Immature natural killer cell (primary cell): ENCODE measurements around the gene THSD4. TPM values are rescaled to one million over a fixed set of nuclear protein-coding genes. Genes with fewer than 3 reads are reported as not detected.
"Not testable (repeated sequence)": the region's sequence is repeated elsewhere in the genome, so short reads cannot be mapped to it uniquely, and the experiment has no call there.

ENCODE experiments used
- DNase-seq, 3 donors: peaks; one replicate each; pipeline ENCODE4 v3.0.0; 2022; ENCODE audit warnings: mixed read lengths in 1 of 3
- H3K27ac Mint-ChIP-seq, 6 donors: one replicate each; pipeline ENCODE4 v1.8.0; 2020; ENCODE audit warnings: mixed read lengths in 6 of 6, mild to moderate bottlenecking in 5 of 6, inconsistent platforms in 4 of 6, moderate library complexity in 3 of 6
- H3K27me3 Mint-ChIP-seq, 3 donors: one replicate each; pipeline ENCODE4 v1.8.0; 2020 to 2021; ENCODE audit warnings: low read depth in 3 of 3, mild to moderate bottlenecking in 3 of 3, mixed read lengths in 3 of 3, moderate library complexity in 3 of 3, inconsistent platforms in 1 of 3
- H3K36me3 Mint-ChIP-seq, 3 donors: one replicate each; pipeline ENCODE4 v1.8.0; 2020; ENCODE audit warnings: mixed read lengths in 3 of 3, inconsistent platforms in 2 of 3, mild to moderate bottlenecking in 2 of 3
- H3K4me1 Mint-ChIP-seq, 2 donors: one replicate each; pipeline ENCODE4 v1.8.0; 2020; ENCODE audit warnings: inconsistent platforms in 2 of 2, mild to moderate bottlenecking in 2 of 2, mixed read lengths in 2 of 2, moderate library complexity in 1 of 2
- H3K4me3 Mint-ChIP-seq, 5 donors: one replicate each; pipeline ENCODE4 v1.8.0; 2020; ENCODE audit warnings: mild to moderate bottlenecking in 5 of 5, mixed read lengths in 5 of 5, inconsistent platforms in 3 of 5, moderate library complexity in 3 of 5
- H3K9me3 Mint-ChIP-seq, 6 donors: one replicate each; pipeline ENCODE4 v1.8.0; 2020; ENCODE audit warnings: mild to moderate bottlenecking in 6 of 6, mixed read lengths in 6 of 6, inconsistent platforms in 4 of 6, moderate library complexity in 3 of 6
- polyA plus RNA-seq, 3 donors: library from polyadenylated mRNA; unstranded; fragments of 300-500 nt; fragmentation: Illumina TruSeq; gene quantifications; one replicate each; pipeline ENCODE4 v1.2.3, GENCODE V29; 2021

Gene THSD4
- polyA plus RNA-seq, 3 donors from 2014 or later = not detected

GRCh38 chr15:71118345-71118744, 3.1 kb downstream of the THSD4 start:
- peaks cover 9 to 22% (median 20%) of the 10 kb centered on the region in 3 donors for H3K27me3 Mint-ChIP-seq
- peaks cover 8 to 10% of the 10 kb centered on the region in 2 donors for H3K4me1 Mint-ChIP-seq
- H3K9me3 Mint-ChIP-seq = peaks cover 0 to 2% (median 0%) of the 10 kb centered on the region in 6 donors
- no peaks in the 10 kb centered on the region for H3K36me3 Mint-ChIP-seq
- H3K4me3 Mint-ChIP-seq = no peak overlapping the region
- no peak overlapping the region for H3K27ac Mint-ChIP-seq
- DNase-seq = no peak

GRCh38 chr15:71118881-71119632, 3.8 kb downstream of the THSD4 start:
- no peaks in the 10 kb centered on the region for H3K36me3 Mint-ChIP-seq
- H3K27me3 Mint-ChIP-seq = peaks cover 9 to 20% (median 20%) of the 10 kb centered on the region in 3 donors
- H3K27ac Mint-ChIP-seq = no peak overlapping the region
- peaks cover 8 to 10% of the 10 kb centered on the region in 2 donors for H3K4me1 Mint-ChIP-seq
- H3K9me3 Mint-ChIP-seq = peaks cover 0 to 2% (median 0%) of the 10 kb centered on the region in 6 donors
- H3K4me3 Mint-ChIP-seq = no peak overlapping the region
- no peak for DNase-seq

GRCh38 chr15:71120428-71120944, 5.2 kb downstream of the THSD4 start:
- Mint-ChIP-seq H3K27me3 (peaks cover 10 to 22% (median 18%) of the 10 kb centered on the region in 3 donors), H3K9me3 (peaks cover 0 to 4% (median 0%) of the 10 kb centered on the region in 6 donors), H3K27ac (no peak overlapping the region), H3K4me3 (no peak overlapping the region), H3K4me1 (peaks cover 6 to 8% of the 10 kb centered on the region in 2 donors), H3K36me3 (no peaks in the 10 kb centered on the region)
- no peak for DNase-seq

GRCh38 chr15:71121442-71121841, 6.2 kb downstream of the THSD4 start:
- Mint-ChIP-seq H3K36me3 (no peaks in the 10 kb centered on the region), H3K27ac (peak overlapping the region in 1 of 6 donors; percentile 15), H3K9me3 (peaks cover 0 to 4% (median 0%) of the 10 kb centered on the region in 6 donors), H3K4me3 (no peak overlapping the region), H3K4me1 (peaks cover 2 to 3% of the 10 kb centered on the region in 2 donors), H3K27me3 (peaks cover 6 to 23% (median 18%) of the 10 kb centered on the region in 3 donors)
- DNase-seq = no peak

- no peaks in the 10 kb centered on the region for H3K4me1 Mint-ChIP-seq
- H3K36me3 Mint-ChIP-seq = no peaks in the 10 kb centered on the region
- H3K27ac Mint-ChIP-seq = no peak overlapping the region
- H3K4me3 Mint-ChIP-seq = no peak overlapping the region
- peaks cover 4 to 24% (median 9%) of the 10 kb centered on the region in 3 donors for H3K27me3 Mint-ChIP-seq
- H3K9me3 Mint-ChIP-seq = peaks cover 0 to 7% (median 0%) of the 10 kb centered on the region in 6 donors
- DNase-seq = no peak
These were observed 9.9 kb downstream of the THSD4 start for GRCh38 chr15:71124937-71125790.

GRCh38 chr15:71125831-71126450, 10.7 kb downstream of the THSD4 start:
- no peaks in the 10 kb centered on the region for H3K36me3 Mint-ChIP-seq
- H3K4me1 Mint-ChIP-seq = no peaks in the 10 kb centered on the region
- H3K4me3 Mint-ChIP-seq = no peak overlapping the region
- peaks cover 4 to 26% (median 8%) of the 10 kb centered on the region in 3 donors for H3K27me3 Mint-ChIP-seq
- no peak for DNase-seq
- H3K9me3 Mint-ChIP-seq = peaks cover 0 to 7% (median 0%) of the 10 kb centered on the region in 6 donors
- H3K27ac Mint-ChIP-seq = no peak overlapping the region

- no peak overlapping the region for H3K27ac Mint-ChIP-seq
- peaks cover 4 to 30% (median 5%) of the 10 kb centered on the region in 3 donors for H3K27me3 Mint-ChIP-seq
- no peaks in the 10 kb centered on the region for H3K36me3 Mint-ChIP-seq
- no peaks in the 10 kb centered on the region for H3K4me1 Mint-ChIP-seq
- H3K9me3 Mint-ChIP-seq = peaks cover 0 to 5% (median 0%) of the 10 kb centered on the region in 6 donors
- H3K4me3 Mint-ChIP-seq = no peak overlapping the region
- no peak for DNase-seq
These were observed 11.8 kb downstream of the THSD4 start for GRCh38 chr15:71127083-71127482.

GRCh38 chr15:71128159-71128558, 12.9 kb downstream of the THSD4 start:
- not testable (repeated sequence) for H3K27ac Mint-ChIP-seq, DNase-seq, H3K9me3 Mint-ChIP-seq, H3K4me1 Mint-ChIP-seq, H3K4me3 Mint-ChIP-seq, H3K36me3 Mint-ChIP-seq
- H3K27me3 Mint-ChIP-seq = peaks cover 4 to 30% (median 5%) of the 10 kb centered on the region in 3 donors

- Mint-ChIP-seq H3K27ac (no peak overlapping the region), H3K9me3 (peaks cover 0 to 5% (median 0%) of the 10 kb centered on the region in 6 donors), H3K36me3 (no peaks in the 10 kb centered on the region), H3K4me3 (no peak overlapping the region), H3K27me3 (peaks cover 4 to 25% (median 5%) of the 10 kb centered on the region in 3 donors), H3K4me1 (no peaks in the 10 kb centered on the region)
- no peak for DNase-seq
These were observed 13.8 kb downstream of the THSD4 start for GRCh38 chr15:71128939-71129562.

GRCh38 chr15:71129669-71130068, 14.4 kb downstream of the THSD4 start:
- no peak overlapping the region for H3K27ac Mint-ChIP-seq
- H3K4me1 Mint-ChIP-seq = no peaks in the 10 kb centered on the region
- peaks cover 0 to 5% (median 0%) of the 10 kb centered on the region in 6 donors for H3K9me3 Mint-ChIP-seq
- no peak for DNase-seq
- H3K4me3 Mint-ChIP-seq = no peak overlapping the region
- peaks cover 3 to 23% (median 5%) of the 10 kb centered on the region in 3 donors for H3K27me3 Mint-ChIP-seq
- no peaks in the 10 kb centered on the region for H3K36me3 Mint-ChIP-seq

GRCh38 chr15:71131601-71132362, 16.5 kb downstream of the THSD4 start:
- Mint-ChIP-seq H3K4me1 (no peaks in the 10 kb centered on the region), H3K9me3 (peaks cover 0 to 3% (median 0%) of the 10 kb centered on the region in 6 donors), H3K27ac (no peak overlapping the region), H3K36me3 (no peaks in the 10 kb centered on the region), H3K27me3 (peaks cover 4 to 18% (median 4%) of the 10 kb centered on the region in 3 donors), H3K4me3 (no peak overlapping the region)
- DNase-seq = no peak

GRCh38 chr15:71133747-71134472, 18.6 kb downstream of the THSD4 start:
- peaks cover 0 to 17% (median 4%) of the 10 kb centered on the region in 3 donors for H3K27me3 Mint-ChIP-seq
- no peak for DNase-seq
- no peaks in the 10 kb centered on the region for H3K9me3 Mint-ChIP-seq
- H3K27ac Mint-ChIP-seq = no peak overlapping the region
- H3K4me1 Mint-ChIP-seq = no peaks in the 10 kb centered on the region
- H3K36me3 Mint-ChIP-seq = no peaks in the 10 kb centered on the region
- H3K4me3 Mint-ChIP-seq = no peak overlapping the region
